Loucy (cell line): ENCODE results near the gene SLC25A11.

Experiments used
- CTCF ChIP-seq: fragments of 200-600 bp; sonication (generic); conservative IDR thresholded peaks from 2 replicates; pipeline ENCODE4 v1.5.1; 2014; ENCODE audit warnings: mild to moderate bottlenecking, antibody characterized with exemption, low read length
- EZH2phosphoT487 ChIP-seq: fragments of 200-600 bp; IDR thresholded peaks from 2 replicates; pipeline ENCODE4 v1.6.1; 2018; ENCODE audit warnings: antibody characterized with exemption, mild to moderate bottlenecking, moderate library complexity, borderline replicate concordance

- TF ChIP-seq CTCF, result no peak
- TF ChIP-seq EZH2phosphoT487, result no peak
Observed at GRCh38 chr17:4901648-4902344, 38.0 kb downstream of the SLC25A11 start.
